IMR-90 (cell line): ENCODE measurements around the gene SURF1. TPM values are rescaled to one million over a fixed set of nuclear protein-coding genes. Genes with fewer than 3 reads are reported as not detected.
A peak's percentile ranks its signal among the peaks of the same experiment; 100 is the strongest.

Source experiments
- ATAC-seq: fragments of 200-7000 bp; cut with Tn5 transposase; 2 replicates; pipeline ENCODE4 v1.9.1; 2020; ENCODE audit warnings: low read depth, mild to moderate bottlenecking, moderate library complexity
- BruUV-seq: library from RNA; stranded (reverse); fragments of 400-500 nt; replicated peaks from 2 replicates; lab custom pipeline; 2021; lab: Mats Ljungman, UMichigan
- CTCF ChIA-PET: fragments of 300-600 bp; formaldehyde crosslinking; extraction: SDS; loops from one replicate; lab custom pipeline; 2021; ENCODE audit warnings: antibody characterized with exemption; lab: Yijun Ruan, JAX
- POLR2A ChIA-PET: fragments of 300-600 bp; sonication (Branson Sonifier 250); formaldehyde crosslinking; loops from one replicate; lab custom pipeline; 2022; ENCODE audit warnings: antibody characterized with exemption; ENCODE audit not compliant: unreplicated experiment; lab: Charles Lee
- DNase-seq: peaks from one replicate; pipeline ENCODE4 v3.0.0; 2013
- H2AFZ ChIP-seq: replicated peaks from 2 replicates; pipeline ENCODE3; 2013; ENCODE audit warnings: low read length, mild to moderate bottlenecking; ENCODE audit not compliant: poor library complexity
- H2AK5ac ChIP-seq: 2 replicates; pipeline ENCODE4 v1.6.1; 2013; ENCODE audit warnings: low read depth, low read length, inconsistent platforms
- H2AK9ac ChIP-seq: replicated peaks from 2 replicates; pipeline ENCODE3; 2013; ENCODE audit warnings: mild to moderate bottlenecking, low read depth, low read length, moderate library complexity; ENCODE audit not compliant: poor library complexity
- H2BK120ac ChIP-seq: 2 replicates; pipeline ENCODE4 v1.6.1; 2013; ENCODE audit warnings: low read depth, low read length, inconsistent platforms
- H2BK15ac ChIP-seq: 3 replicates; pipeline ENCODE4 v1.6.1; 2013; ENCODE audit warnings: low read depth, low read length, inconsistent platforms
- H2BK20ac ChIP-seq: 2 replicates; pipeline ENCODE4 v1.6.1; 2013; ENCODE audit warnings: low read depth, mild to moderate bottlenecking, inconsistent platforms, low read length, moderate library complexity
- H2BK5ac ChIP-seq: 2 replicates; pipeline ENCODE4 v1.6.1; 2013; ENCODE audit warnings: mild to moderate bottlenecking, low read depth, low read length, inconsistent platforms; ENCODE audit not compliant: poor library complexity, severe bottlenecking
- H3K14ac ChIP-seq: replicated peaks from 2 replicates; pipeline ENCODE4 v1.6.1; 2013; ENCODE audit warnings: low read depth, low read length, inconsistent platforms
- H3K18ac ChIP-seq: 2 replicates; pipeline ENCODE4 v1.6.1; 2013; ENCODE audit warnings: low read depth, low read length, control low read depth
- H3K23ac ChIP-seq: 2 replicates; pipeline ENCODE4 v1.6.1; 2013; ENCODE audit warnings: low read depth, low read length, inconsistent platforms
- H3K27ac ChIP-seq: 2 replicates; pipeline ENCODE4 v1.5.1; 2013; ENCODE audit warnings: mild to moderate bottlenecking, control low read depth, low read length; ENCODE audit not compliant: insufficient read depth
- H3K27me3 ChIP-seq: 2 replicates; pipeline ENCODE4 v1.6.1; 2013; ENCODE audit warnings: low read length; ENCODE audit not compliant: control insufficient read depth, insufficient read depth
- H3K36me3 ChIP-seq: 2 replicates; pipeline ENCODE4 v1.6.1; 2013; ENCODE audit warnings: low read length, mixed read lengths; ENCODE audit not compliant: control insufficient read depth, insufficient read depth
- H3K4ac ChIP-seq: 2 replicates; pipeline ENCODE4 v1.6.1; 2013; ENCODE audit warnings: low read depth, low read length, inconsistent platforms
- H3K4me1 ChIP-seq: 2 replicates; pipeline ENCODE4 v1.6.1; 2013; ENCODE audit warnings: low read length, mixed read lengths; ENCODE audit not compliant: control insufficient read depth, insufficient read depth
- H3K4me2 ChIP-seq: 2 replicates; pipeline ENCODE4 v1.6.1; 2013; ENCODE audit warnings: low read depth, mild to moderate bottlenecking, control low read depth, low read length, moderate library complexity
- H3K4me3 ChIP-seq: 2 replicates; pipeline ENCODE4 v1.5.1; 2013; ENCODE audit warnings: low read depth, mild to moderate bottlenecking, control low read depth, low read length, moderate library complexity; ENCODE audit not compliant: insufficient read depth
- H3K56ac ChIP-seq: 2 replicates; pipeline ENCODE4 v1.6.1; 2013; ENCODE audit warnings: low read length, inconsistent platforms; ENCODE audit not compliant: insufficient read depth; ENCODE audit errors: extremely low read depth
- H3K79me1 ChIP-seq, 2 experiments: 2 replicates each; pipeline ENCODE4 v1.6.1; 2013; ENCODE audit warnings: low read length in 2 of 2, inconsistent platforms in 1 of 2, low read depth in 1 of 2
- H3K9ac ChIP-seq: 2 replicates; pipeline ENCODE4 v1.6.1; 2013; ENCODE audit warnings: low read depth, low read length, control low read depth
- H3K9me1 ChIP-seq: 2 replicates; pipeline ENCODE4 v1.6.1; 2013; ENCODE audit warnings: low read length, inconsistent platforms; ENCODE audit not compliant: insufficient read depth
- H3K9me3 ChIP-seq: 2 replicates; pipeline ENCODE4 v1.6.1; 2013; ENCODE audit warnings: low read length; ENCODE audit not compliant: control insufficient read depth, insufficient read depth
- H4K20me1 ChIP-seq: 2 replicates; pipeline ENCODE4 v1.6.1; 2013; ENCODE audit warnings: low read length, inconsistent platforms; ENCODE audit not compliant: insufficient read depth
- H4K5ac ChIP-seq: 2 replicates; pipeline ENCODE4 v1.6.1; 2013; ENCODE audit warnings: mild to moderate bottlenecking, low read depth, low read length, control low read depth
- H4K8ac ChIP-seq, 2 experiments: 2 replicates each; pipeline ENCODE4 v1.6.1; 2013; ENCODE audit warnings: low read depth in 2 of 2, low read length in 2 of 2, control low read depth in 1 of 2, inconsistent platforms in 1 of 2
- H4K91ac ChIP-seq: 2 replicates; pipeline ENCODE4 v1.6.1; 2013; ENCODE audit warnings: low read depth, low read length, inconsistent platforms; ENCODE audit not compliant: insufficient read depth
- BHLHE40 ChIP-seq: fragments of 150-350 bp; IDR thresholded peaks from 2 replicates; pipeline ENCODE4 v1.6.1; 2016; ENCODE audit warnings: mild to moderate bottlenecking, low read depth, low read length
- CEBPB ChIP-seq: IDR thresholded peaks from 2 replicates; pipeline ENCODE4 v1.6.1; 2012; ENCODE audit warnings: low read depth, low read length, improper control_type of control experiment
- CHD1 ChIP-seq: IDR thresholded peaks from 2 replicates; pipeline ENCODE4 v1.6.1; 2012; ENCODE audit warnings: low read depth, low read length, improper control_type of control experiment
- CTCF ChIP-seq: conservative IDR thresholded peaks from 2 replicates; pipeline ENCODE4 v1.5.1; 2012; ENCODE audit warnings: mild to moderate bottlenecking, low read depth, low read length, improper control_type of control experiment
- ELK1 ChIP-seq: fragments of 150-350 bp; IDR thresholded peaks from 2 replicates; pipeline ENCODE4 v1.6.1; 2016; ENCODE audit warnings: low read depth, mild to moderate bottlenecking, low read length, moderate library complexity, borderline replicate concordance
- FOS ChIP-seq: fragments of 150-350 bp; IDR thresholded peaks from 2 replicates; pipeline ENCODE4 v1.6.1; 2016; ENCODE audit warnings: low read depth, low read length
- MAFK ChIP-seq: IDR thresholded peaks from 2 replicates; pipeline ENCODE4 v1.6.1; 2012; ENCODE audit warnings: low read depth, low read length, improper control_type of control experiment
- MAZ ChIP-seq: IDR thresholded peaks from 2 replicates; pipeline ENCODE4 v1.6.1; 2012; ENCODE audit warnings: low read depth, mild to moderate bottlenecking, low read length, improper control_type of control experiment, moderate library complexity, borderline replicate concordance
- NFE2L2 ChIP-seq: fragments of 150-350 bp; IDR thresholded peaks from 2 replicates; pipeline ENCODE4 v1.6.1; 2016; ENCODE audit warnings: low read depth, mild to moderate bottlenecking, low read length
- RAD21 ChIP-seq: IDR thresholded peaks from 2 replicates; pipeline ENCODE4 v1.6.1; 2012; ENCODE audit warnings: low read length, improper control_type of control experiment
- RCOR1 ChIP-seq: IDR thresholded peaks from 2 replicates; pipeline ENCODE4 v1.6.1; 2012; ENCODE audit warnings: mild to moderate bottlenecking, low read length, improper control_type of control experiment; ENCODE audit not compliant: insufficient replicate concordance
- RFX5 ChIP-seq: IDR thresholded peaks from 2 replicates; pipeline ENCODE4 v1.8.0; 2012; ENCODE audit warnings: low read depth, mild to moderate bottlenecking, low read length, moderate library complexity
- SMC3 ChIP-seq: fragments of 150-350 bp; IDR thresholded peaks from 2 replicates; pipeline ENCODE4 v1.6.1; 2016; ENCODE audit warnings: low read depth, mild to moderate bottlenecking, antibody characterized with exemption, low read length, moderate library complexity
- WGBS, 2 experiments: methylation state at CpG; one replicate each; pipeline versions ENCODE4 v1.1.5 to v1.1.7; 2013; ENCODE audit warnings: missing lambda C conversion rate in 2 of 2; ENCODE audit not compliant: insufficient read length in 1 of 2; ENCODE audit errors: extremely low coverage in 2 of 2; 5-methylcytosine and 5-hydroxymethylcytosine counted together
- dilution Hi-C: fragments of 300-500 bp; cut with HindIII; formaldehyde crosslinking; loops from one replicate; pipeline ENCODE4 v1.14.3; 2018; ENCODE audit warnings: low sequenced_read_pairs; ENCODE audit not compliant: unreplicated experiment
- in situ Hi-C: fragments of 300-500 bp; cut with MboI; formaldehyde crosslinking; loops from 3 replicates; pipeline ENCODE4 v1.14.3; 2019; ENCODE audit warnings: low sequenced_read_pairs, inconsistent platforms, mixed read lengths
- intact Hi-C: fragments of 100-400 bp; cut with micrococcal nuclease; formaldehyde crosslinking; loops from 2 replicates; pipeline ENCODE4 v1.10.0; 2022
- polyA plus RNA-seq, 3 experiments: library from polyadenylated mRNA; depleted of rRNA; stranded (reverse); fragments of >200 nt; gene quantifications; 2 replicates each; pipeline ENCODE4 v1.2.3, GENCODE V29; 2012; ENCODE audit warnings: low replicate concordance in 1 of 3
- total RNA-seq: library from RNA; depleted of rRNA; stranded (reverse); fragments of >200 nt; gene quantifications from 2 replicates; pipeline ENCODE4 v1.2.3, GENCODE V29; 2012

SURF1 gene
- total and polyA plus RNA-seq, 2 of the 4 experiments (the other 2 are of a cell fraction), result 15.1 to 24.5 TPM

DNA sequence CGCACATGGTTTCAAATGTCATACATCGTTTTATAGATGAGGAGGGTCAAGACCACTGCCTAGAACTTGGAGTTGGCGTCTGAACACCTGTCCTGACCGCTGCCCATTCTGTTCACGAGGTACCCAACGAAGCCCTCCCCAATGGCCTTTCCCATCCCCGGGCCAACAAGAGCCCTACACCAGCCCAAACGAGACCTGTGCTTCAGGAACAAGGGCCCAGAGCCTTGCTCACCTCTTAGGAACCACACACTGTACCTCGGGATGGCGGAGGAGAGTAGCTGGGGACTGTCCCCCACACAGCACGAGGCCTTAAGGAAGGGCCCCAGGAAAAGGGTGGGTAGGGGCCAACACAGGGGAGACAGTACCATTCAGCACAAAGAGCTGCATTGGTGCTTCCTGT lies 23.3 kb downstream of the SURF1 start:
- TF ChIP-seq RCOR1 (no peak), CHD1 (no peak), BHLHE40 (no peak), RAD21 (no peak), CTCF (no peak), SMC3 (no peak), ELK1 (no peak), CEBPB (no peak), FOS (no peak), MAZ (no peak), MAFK (no peak), NFE2L2 (no peak), RFX5 (no peak)
- ATAC-seq, result no peak
- in situ Hi-C loops, result no loop called here

More for the DNA sequence above, 23.3 kb downstream of the SURF1 start:
- H3K4me3 ChIP-seq, result no peak overlapping the region
- H3K79me1 ChIP-seq, result peaks cover 17 to 34% of the 10 kb centered on the region in 2 experiments; a peak in 3 of 4 replicates
- ChIA-PET POLR2A (no interaction called here), CTCF (no interaction called here)
- no CpG with 5 or more reads among the region's 11 CpGs for WGBS, 2 experiments
- H3K23ac ChIP-seq, result no peak overlapping the region
- peak overlapping the region; percentile 7 for H2AK9ac ChIP-seq
- no peaks in the 10 kb centered on the region for H3K27me3 ChIP-seq
- DNase-seq, result no peak
- dilution Hi-C loops, result no loop called here
- peaks cover 35% of the 10 kb centered on the region for H3K36me3 ChIP-seq
- H2AK5ac ChIP-seq, result no peak overlapping the region
- H3K4me1 ChIP-seq, result no peaks in the 10 kb centered on the region
- H3K14ac ChIP-seq, result no peak overlapping the region
- no peak overlapping the region for H4K8ac ChIP-seq
- no TSS peak for BruUV-seq
- H4K5ac ChIP-seq, result no peak overlapping the region
- no peak overlapping the region for H4K91ac ChIP-seq
- no peaks in the 10 kb centered on the region; the same call in 1 of the 2 replicates for H4K20me1 ChIP-seq
- no peak overlapping the region for H3K4me2 ChIP-seq
- no peak overlapping the region for H3K4ac ChIP-seq
- intact Hi-C loops, result no loop called here
- no peak overlapping the region for H3K27ac ChIP-seq
- H2BK120ac ChIP-seq, result no peak overlapping the region
- no peak overlapping the region for H2BK20ac ChIP-seq
- H3K56ac ChIP-seq, result no peak overlapping the region
- peaks cover 10% of the 10 kb centered on the region; the same call in 1 of the 2 replicates for H3K9me1 ChIP-seq
- H3K9ac ChIP-seq, result no peak overlapping the region
- H2AFZ ChIP-seq, result no peak overlapping the region
- H3K18ac ChIP-seq, result no peak overlapping the region
- H3K9me3 ChIP-seq, result no peaks in the 10 kb centered on the region
- no peak overlapping the region for H2BK5ac ChIP-seq
- no peak overlapping the region for H2BK15ac ChIP-seq
